ENCODE results near the gene SYCP2L.
"Not testable (repeated sequence)": the region's sequence is repeated elsewhere in the genome, so short reads cannot be mapped to it uniquely, and the experiment has no call there.

DNA sequence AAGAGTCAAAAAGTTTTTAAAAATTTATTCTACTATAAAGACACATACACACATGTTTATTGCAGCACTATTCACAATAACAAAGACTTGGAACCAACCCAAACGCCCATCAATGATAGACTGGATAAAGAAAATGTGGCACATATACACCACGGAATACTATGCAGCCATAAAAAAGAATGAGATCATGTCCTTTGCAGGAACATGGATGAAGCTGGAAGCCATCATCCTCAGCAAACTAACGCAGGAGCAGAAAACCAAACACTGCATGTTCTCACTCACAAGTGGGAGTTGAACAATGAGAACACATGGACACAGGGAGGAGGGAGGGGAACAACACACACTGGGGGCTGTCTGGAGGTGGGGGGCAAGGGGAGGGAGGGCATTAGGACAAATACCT lies 20.1 kb upstream of the SYCP2L start:
- TF ChIP-seq, protein P1, sequence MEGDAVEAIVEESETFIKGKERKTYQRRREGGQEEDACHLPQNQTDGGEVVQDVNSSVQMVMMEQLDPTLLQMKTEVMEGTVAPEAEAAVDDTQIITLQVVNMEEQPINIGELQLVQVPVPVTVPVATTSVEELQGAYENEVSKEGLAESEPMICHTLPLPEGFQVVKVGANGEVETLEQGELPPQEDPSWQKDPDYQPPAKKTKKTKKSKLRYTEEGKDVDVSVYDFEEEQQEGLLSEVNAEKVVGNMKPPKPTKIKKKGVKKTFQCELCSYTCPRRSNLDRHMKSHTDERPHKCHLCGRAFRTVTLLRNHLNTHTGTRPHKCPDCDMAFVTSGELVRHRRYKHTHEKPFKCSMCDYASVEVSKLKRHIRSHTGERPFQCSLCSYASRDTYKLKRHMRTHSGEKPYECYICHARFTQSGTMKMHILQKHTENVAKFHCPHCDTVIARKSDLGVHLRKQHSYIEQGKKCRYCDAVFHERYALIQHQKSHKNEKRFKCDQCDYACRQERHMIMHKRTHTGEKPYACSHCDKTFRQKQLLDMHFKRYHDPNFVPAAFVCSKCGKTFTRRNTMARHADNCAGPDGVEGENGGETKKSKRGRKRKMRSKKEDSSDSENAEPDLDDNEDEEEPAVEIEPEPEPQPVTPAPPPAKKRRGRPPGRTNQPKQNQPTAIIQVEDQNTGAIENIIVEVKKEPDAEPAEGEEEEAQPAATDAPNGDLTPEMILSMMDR (IDR thresholded peaks at IDR 0.05), result not testable (repeated sequence)
- TF ChIP-seq POLR2A (IDR thresholded peaks at IDR 0.05), result not testable (repeated sequence)

Data from esophagus squamous epithelium (tissue), 4 donors.